ENCODE measurements around the gene MTERF2. TPM values are rescaled to one million over a fixed set of nuclear protein-coding genes. Genes with fewer than 3 reads are reported as not detected.

The MTERF2 gene
- total RNA-seq, 1 donor from 2014 or later, result 2.3 TPM

DNA sequence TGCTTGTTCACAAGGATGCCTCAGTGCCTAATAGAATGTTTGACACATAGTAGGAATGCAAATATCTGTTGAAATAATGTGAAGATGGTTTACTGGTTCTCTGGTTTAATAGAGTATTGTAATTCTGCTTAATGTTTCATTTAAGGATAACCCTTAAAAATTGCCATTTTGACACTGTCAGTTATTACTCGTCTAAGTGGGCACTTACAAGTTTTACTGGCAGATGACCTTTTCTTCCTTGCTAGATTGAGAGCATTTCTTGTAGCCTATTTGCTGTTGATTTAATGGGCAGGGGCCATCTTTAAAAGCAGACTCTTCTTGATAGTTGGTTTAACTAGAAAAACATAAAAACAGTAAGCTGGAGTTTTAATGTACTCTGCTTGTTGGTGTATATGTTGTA is 29.4 kb downstream of the MTERF2 start:
- intact Hi-C loops (cut with micrococcal nuclease), result loop anchor here (2.0 kb wide), 1 partner anchor 29 kb away; the partner anchor contains the start of gene MTERF2
- Mint-ChIP-seq H3K9me3 (no peaks in the 10 kb centered on the region), H3K36me3 (ENCODE audit: low read depth) (peaks cover 9% of the 10 kb centered on the region), H3K27ac (peak overlapping the region; percentile 93), H3K4me1 (ENCODE audit: low read depth) (peaks cover 27% of the 10 kb centered on the region), H3K27me3 (ENCODE audit: low read depth) (peaks cover under 1% of the 10 kb centered on the region), H3K4me3 (ENCODE audit: low read depth) (peak overlapping the region; percentile 93)
- DNase-seq (ENCODE audit: low spot score), result no peak

DNA sequence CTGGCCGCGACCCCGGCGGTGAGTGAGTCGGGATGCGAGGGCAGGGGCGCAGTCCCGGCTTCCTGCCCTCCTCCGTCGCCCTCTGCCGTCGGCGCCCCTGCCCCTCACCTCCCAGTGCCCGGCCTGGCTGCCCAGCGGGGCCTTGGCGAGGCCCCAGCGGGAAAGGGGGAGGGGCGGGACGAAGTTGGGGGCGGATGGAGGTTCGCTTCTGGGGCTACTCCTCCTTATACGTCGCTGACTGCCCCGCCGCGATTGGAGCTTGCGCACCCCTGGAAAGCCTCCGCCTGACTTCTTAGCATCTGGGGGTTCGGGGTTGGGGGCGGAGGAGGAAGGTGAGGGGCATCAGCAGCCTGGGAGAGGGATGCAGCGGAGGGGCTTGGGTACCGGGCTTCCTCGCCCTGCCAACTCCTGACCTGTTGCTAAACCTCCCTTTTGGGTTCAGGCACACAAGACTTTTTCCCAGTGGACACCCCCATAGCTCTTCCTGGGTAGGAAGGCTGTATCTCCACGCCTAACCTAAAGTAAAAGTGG is 30.8 kb downstream of the MTERF2 start:
- intact Hi-C loops (cut with micrococcal nuclease), result loop anchor here (2.0 kb wide), 1 partner anchor 31 kb away; the partner anchor contains the start of gene MTERF2
- Mint-ChIP-seq H3K27ac (peak overlapping the region; percentile 93), H3K4me3 (ENCODE audit: low read depth) (peak overlapping the region; percentile 93), H3K36me3 (ENCODE audit: low read depth) (peaks cover 7% of the 10 kb centered on the region), H3K4me1 (ENCODE audit: low read depth) (peaks cover 25% of the 10 kb centered on the region), H3K27me3 (ENCODE audit: low read depth) (peaks cover 4% of the 10 kb centered on the region), H3K9me3 (no peaks in the 10 kb centered on the region)
- DNase-seq (ENCODE audit: low spot score), result peak; percentile 54

DNA sequence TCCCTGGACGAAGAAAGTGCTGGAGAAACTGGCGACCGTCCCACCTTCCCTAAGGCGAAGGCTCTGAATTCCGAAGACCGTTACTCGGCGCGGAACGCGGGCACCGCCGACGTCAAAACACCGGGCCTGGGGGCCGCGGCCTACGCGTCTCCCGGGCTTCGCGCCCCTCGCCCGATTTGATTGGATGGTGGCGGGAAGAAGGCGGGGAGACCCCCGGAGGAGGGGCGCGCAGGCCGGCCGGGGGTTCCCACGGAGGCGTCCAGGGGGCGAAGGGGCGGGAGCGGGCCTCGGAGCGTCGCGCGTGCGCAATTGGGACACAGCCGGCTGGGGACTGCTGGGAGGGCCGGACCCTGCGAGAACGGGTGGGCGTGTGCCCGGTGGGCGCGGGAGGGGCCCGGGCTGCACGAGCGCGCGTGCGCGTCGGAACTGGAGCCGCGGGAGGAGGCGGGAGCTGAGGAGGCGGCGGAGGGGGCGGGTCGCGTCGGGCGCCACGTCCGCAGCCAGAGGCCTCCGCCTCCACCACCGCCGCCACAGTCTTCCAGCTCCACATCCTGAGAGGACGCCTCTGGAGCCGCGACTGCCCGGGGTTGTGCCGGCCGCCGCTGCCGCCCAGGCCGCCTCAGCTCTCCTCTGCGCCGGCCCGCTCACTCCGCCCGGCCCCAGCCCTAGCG is 31.4 kb downstream of the MTERF2 start, which contains the start of gene TMEM263:
TMEM263 (plus strand) TSS at position 531 of the 671 bp plus-strand sequence. CDS start 11,210 bp downstream, outside the sequence.
- Mint-ChIP-seq H3K4me1 (ENCODE audit: low read depth) (peaks cover 23% of the 10 kb centered on the region), H3K27me3 (ENCODE audit: low read depth) (peaks cover 4% of the 10 kb centered on the region), H3K36me3 (ENCODE audit: low read depth) (peaks cover 7% of the 10 kb centered on the region), H3K9me3 (peaks cover 3% of the 10 kb centered on the region), H3K4me3 (ENCODE audit: low read depth) (peak within 1 kb of the TSS; percentile 93), H3K27ac (peak within 1 kb of the TSS; percentile 93)
- DNase-seq (ENCODE audit: low spot score), result peak; percentile 89
- intact Hi-C loops (cut with micrococcal nuclease), result loop anchor here (1.0 to 2.0 kb wide), 3 partner anchors 31 to 181 kb away; partner anchors contain the start of genes CRY1, MTERF2 and RIC8B

DNA sequence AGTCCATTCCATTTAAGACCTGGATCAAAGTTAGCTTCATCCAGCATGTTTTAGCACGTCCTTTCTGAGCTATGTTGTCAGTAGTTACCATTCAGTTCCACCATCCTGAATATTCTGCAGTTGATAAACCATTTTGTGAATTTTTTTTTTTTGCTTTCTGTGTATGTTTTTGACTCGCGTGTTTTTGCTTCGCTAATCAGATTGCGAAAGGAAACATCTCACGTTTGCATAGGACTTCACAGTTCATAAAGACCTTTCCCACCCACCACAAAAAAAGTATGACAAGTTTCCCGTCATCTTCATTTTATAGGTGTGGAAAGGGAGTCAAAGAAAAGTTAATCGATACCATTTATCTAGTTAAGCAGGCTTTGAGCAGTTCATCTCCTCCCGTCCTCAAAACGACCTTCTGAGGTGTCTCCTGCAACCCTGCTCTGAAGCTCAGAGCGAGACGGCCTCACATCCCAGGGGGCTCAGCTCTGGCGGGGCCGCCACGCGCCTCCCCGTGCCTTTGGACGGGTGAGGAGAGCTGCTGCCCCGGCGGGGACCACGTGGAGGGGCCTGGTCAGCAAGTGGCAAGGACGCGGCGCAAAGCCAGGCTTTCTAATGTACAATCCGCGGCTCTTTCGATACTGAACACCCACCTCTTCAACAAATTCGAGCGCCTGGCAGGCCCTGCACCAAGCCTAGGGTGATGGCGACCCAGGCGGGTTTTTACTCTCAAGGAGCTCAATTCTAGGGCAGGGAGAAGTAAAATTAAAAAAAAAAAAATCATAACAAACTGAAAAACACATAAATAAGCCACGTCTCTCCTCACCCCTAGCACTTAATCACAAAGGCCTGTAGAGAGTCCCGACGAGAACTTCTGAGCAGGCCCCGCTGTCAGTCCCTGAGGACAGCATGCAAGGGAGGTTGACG is 32.2 kb downstream of the MTERF2 start:
- H3K9me3 Mint-ChIP-seq, result peaks cover 11% of the 10 kb centered on the region
- DNase-seq (ENCODE audit: low spot score), result peak; percentile 12
- intact Hi-C loops (cut with micrococcal nuclease), result loop anchor here (1.0 kb wide), 2 partner anchors 139 to 180 kb away; partner anchors contain the start of genes CRY1 and RIC8B
- peak overlapping the region; percentile 90 for H3K27ac Mint-ChIP-seq
- peaks cover 23% of the 10 kb centered on the region for H3K4me1 Mint-ChIP-seq (ENCODE audit: low read depth)
- peaks cover 6% of the 10 kb centered on the region for H3K27me3 Mint-ChIP-seq (ENCODE audit: low read depth)
- H3K36me3 Mint-ChIP-seq (ENCODE audit: low read depth), result peaks cover 7% of the 10 kb centered on the region
- peak overlapping the region; percentile 82 for H3K4me3 Mint-ChIP-seq (ENCODE audit: low read depth)

DNA sequence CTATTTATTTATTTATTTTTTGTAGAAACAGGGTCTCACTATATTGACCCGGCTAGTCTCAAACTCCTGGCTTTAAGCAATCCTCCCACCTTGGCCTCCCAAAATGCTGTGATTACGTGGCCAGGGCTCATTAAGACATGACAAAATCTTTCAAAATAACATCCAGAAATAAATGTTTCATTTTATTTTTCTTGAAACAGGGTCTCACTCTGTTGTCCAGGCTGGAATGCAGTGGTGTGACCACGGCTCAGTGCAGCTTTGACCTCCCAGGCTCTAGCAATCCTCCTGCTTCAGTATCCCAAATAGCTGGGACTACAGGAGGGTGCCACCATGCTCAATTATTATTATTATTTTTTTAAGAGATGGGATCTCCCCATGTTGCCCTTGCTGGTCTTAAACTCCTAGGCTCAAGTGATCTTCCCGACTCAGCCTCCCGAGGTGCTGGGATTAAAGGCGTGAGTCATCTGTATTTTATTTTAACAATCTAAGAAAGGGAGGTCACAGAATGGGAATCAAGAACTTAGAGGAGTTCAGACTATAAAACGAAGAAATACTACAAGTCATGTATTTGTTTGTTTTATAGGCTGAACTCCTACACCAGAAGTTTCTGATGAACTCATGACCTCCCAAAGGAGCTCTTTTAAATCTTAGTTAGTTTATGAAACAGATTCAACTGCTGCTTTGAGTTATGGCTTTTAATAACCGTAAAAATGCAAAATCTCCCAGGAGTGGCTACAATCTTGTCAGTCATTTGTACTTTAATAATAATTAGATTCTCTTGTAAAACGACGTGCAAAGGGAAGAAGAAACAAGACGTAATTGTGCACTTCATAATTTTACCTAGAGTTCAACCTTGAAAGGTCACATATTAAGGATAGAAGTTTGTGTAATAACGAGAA is 33.3 kb downstream of the MTERF2 start:
- Mint-ChIP-seq H3K27me3 (ENCODE audit: low read depth) (peaks cover 6% of the 10 kb centered on the region), H3K27ac (no peak overlapping the region), H3K4me1 (ENCODE audit: low read depth) (peaks cover 20% of the 10 kb centered on the region), H3K4me3 (ENCODE audit: low read depth) (no peak overlapping the region), H3K36me3 (ENCODE audit: low read depth) (peaks cover 6% of the 10 kb centered on the region), H3K9me3 (peaks cover 22% of the 10 kb centered on the region)
- intact Hi-C loops (cut with micrococcal nuclease), result no loop called here
- DNase-seq (ENCODE audit: low spot score), result no peak

DNA sequence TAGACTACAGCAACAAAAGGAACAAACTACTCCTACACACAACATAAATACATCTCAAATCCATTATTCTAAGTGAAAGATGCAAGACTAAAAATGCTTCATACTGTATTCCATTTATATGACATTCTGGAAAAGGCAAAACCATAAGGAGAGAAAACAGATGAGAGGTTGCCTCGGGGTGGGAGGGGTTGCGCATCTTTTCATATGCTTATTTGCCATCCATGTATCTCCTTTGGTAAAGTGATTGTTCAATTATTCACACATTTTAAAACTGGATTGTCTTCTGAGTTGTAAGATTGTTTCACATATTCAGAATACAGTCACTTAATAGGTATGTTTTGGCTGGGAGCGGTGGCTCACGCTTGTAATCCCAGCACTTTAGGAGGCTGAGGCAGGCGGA is 36.4 kb downstream of the MTERF2 start:
- intact Hi-C loops (cut with micrococcal nuclease), result no loop called here

DNA sequence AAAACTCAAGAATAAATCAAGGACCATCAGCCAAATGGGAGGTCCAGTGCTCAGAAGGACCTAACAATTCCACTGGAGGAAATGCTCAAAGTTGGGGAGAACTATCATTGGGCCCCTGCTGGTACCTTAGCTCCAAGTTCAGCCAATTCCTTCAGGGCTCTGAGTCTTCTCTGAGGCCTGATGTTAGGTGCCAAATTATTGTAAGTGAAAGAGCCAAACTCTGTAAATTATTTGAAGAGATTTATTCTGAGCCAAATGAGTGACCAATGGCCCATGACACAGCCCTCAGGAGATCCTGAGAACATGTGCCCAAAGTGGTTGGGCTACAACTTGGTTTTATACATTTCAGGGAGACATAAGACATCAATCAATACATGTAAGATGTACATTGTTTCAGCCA is 39.5 kb downstream of the MTERF2 start:
- no peak for DNase-seq (ENCODE audit: low spot score)
- no peaks in the 10 kb centered on the region for H3K4me1 Mint-ChIP-seq (ENCODE audit: low read depth)
- intact Hi-C loops (cut with micrococcal nuclease), result no loop called here
- H3K27ac Mint-ChIP-seq, result no peak overlapping the region
- peaks cover 6% of the 10 kb centered on the region for H3K27me3 Mint-ChIP-seq (ENCODE audit: low read depth)
- H3K36me3 Mint-ChIP-seq (ENCODE audit: low read depth), result peaks cover 3% of the 10 kb centered on the region
- H3K4me3 Mint-ChIP-seq (ENCODE audit: low read depth), result no peak overlapping the region
- H3K9me3 Mint-ChIP-seq, result peaks cover 38% of the 10 kb centered on the region

More for the DNA sequence above, 36.4 kb downstream of the MTERF2 start:
- Mint-ChIP-seq H3K4me3 (ENCODE audit: low read depth) (no peak overlapping the region), H3K27me3 (ENCODE audit: low read depth) (peaks cover 6% of the 10 kb centered on the region), H3K9me3 (peaks cover 34% of the 10 kb centered on the region), H3K27ac (no peak overlapping the region), H3K4me1 (ENCODE audit: low read depth) (peaks cover 6% of the 10 kb centered on the region), H3K36me3 (ENCODE audit: low read depth) (peaks cover 3% of the 10 kb centered on the region)
- no peak for DNase-seq (ENCODE audit: low spot score)

DNA sequence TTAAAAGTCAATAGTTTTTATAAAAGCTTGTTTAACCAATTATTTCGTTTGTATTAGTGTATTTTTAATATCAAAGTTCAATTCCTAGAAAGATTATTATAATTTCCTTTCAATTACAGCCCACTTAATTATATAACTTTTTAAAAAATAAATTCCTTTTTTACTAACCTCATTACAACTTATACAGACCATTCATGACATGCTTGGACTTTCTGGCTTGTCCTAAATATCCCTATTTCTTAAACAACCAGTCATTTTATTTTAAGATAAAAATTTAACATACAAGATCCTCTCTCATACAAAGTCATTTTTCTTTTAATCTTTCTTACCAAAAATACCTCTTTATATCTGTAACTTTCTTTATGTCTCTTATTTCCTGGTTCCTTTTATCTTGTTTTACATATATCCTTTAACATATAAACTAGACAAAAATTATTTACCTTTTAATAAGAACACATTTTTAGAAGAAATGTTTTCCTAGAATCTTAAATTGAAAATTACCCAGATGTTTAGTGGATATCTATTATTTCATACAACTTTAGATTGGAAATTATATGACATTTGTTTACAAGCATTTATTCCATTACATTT is 41.6 kb downstream of the MTERF2 start:
- H3K4me3 Mint-ChIP-seq (ENCODE audit: low read depth), result no peak overlapping the region
- peaks cover 3% of the 10 kb centered on the region for H3K36me3 Mint-ChIP-seq (ENCODE audit: low read depth)
- no peak overlapping the region for H3K27ac Mint-ChIP-seq
- peaks cover 34% of the 10 kb centered on the region for H3K9me3 Mint-ChIP-seq
- peaks cover 12% of the 10 kb centered on the region for H3K27me3 Mint-ChIP-seq (ENCODE audit: low read depth)
- intact Hi-C loops (cut with micrococcal nuclease), result no loop called here
- no peaks in the 10 kb centered on the region for H3K4me1 Mint-ChIP-seq (ENCODE audit: low read depth)
- DNase-seq (ENCODE audit: low spot score), result no peak

DNA sequence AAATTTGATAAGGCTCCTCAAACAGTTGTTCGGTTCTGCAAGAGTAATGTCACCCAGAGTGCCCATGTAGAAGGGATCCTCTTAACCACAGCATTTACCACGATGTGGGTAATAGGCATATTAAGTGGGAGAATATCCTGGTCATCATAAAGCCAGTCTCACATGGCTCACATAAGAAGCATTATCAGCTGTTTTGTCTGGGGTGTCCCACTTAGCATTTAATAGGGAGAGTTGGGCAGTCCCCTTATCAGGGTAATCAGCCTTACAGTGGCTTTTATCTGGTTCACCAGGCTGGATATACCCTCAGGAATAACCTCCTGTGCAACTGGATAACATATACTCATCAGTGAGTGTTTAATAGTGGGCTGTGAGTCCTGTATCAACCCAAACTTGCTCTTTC is 44.2 kb downstream of the MTERF2 start:
- Mint-ChIP-seq H3K27me3 (ENCODE audit: low read depth) (peaks cover 13% of the 10 kb centered on the region), H3K4me3 (ENCODE audit: low read depth) (no peak overlapping the region), H3K9me3 (peaks cover 11% of the 10 kb centered on the region), H3K27ac (no peak overlapping the region), H3K36me3 (ENCODE audit: low read depth) (no peaks in the 10 kb centered on the region), H3K4me1 (ENCODE audit: low read depth) (no peaks in the 10 kb centered on the region)
- no peak for DNase-seq (ENCODE audit: low spot score)
- intact Hi-C loops (cut with micrococcal nuclease), result no loop called here

DNA sequence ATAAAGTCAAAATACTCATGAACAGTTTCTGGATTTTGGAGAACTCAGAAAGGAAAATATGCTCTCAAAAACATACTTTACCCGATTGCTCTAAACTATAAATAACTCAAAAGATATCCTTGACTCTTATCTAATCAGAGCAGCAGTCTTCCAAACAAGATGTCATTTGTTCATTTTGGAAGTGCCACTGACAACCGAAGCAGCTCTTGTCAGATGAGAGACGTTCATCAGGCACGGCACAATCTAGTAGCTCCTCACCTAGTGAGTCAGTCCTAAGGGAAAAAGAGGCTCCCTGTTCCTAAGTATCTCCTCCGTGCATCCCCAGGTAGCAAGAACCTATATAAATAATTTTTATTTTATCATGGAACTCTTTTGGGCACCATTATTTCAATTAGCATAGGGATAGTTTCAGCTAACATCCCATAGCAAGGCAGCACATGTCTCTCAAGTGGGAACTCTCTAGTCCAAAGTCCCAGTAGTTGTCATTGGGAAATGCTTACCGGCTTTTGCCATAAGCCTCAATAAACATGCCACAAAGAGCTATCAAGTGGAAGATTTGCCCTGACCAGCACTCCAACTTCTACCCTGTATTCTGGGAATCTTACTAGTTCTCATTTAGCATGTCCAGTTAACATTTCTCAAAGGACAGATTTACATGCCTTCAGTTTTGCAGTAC is 45.3 kb downstream of the MTERF2 start:
- H3K4me1 Mint-ChIP-seq (ENCODE audit: low read depth), result no peaks in the 10 kb centered on the region
- no peak overlapping the region for H3K4me3 Mint-ChIP-seq (ENCODE audit: low read depth)
- H3K9me3 Mint-ChIP-seq, result peaks cover 8% of the 10 kb centered on the region
- no peaks in the 10 kb centered on the region for H3K36me3 Mint-ChIP-seq (ENCODE audit: low read depth)
- DNase-seq (ENCODE audit: low spot score), result no peak
- peaks cover 13% of the 10 kb centered on the region for H3K27me3 Mint-ChIP-seq (ENCODE audit: low read depth)
- intact Hi-C loops (cut with micrococcal nuclease), result no loop called here
- no peak overlapping the region for H3K27ac Mint-ChIP-seq

DNA sequence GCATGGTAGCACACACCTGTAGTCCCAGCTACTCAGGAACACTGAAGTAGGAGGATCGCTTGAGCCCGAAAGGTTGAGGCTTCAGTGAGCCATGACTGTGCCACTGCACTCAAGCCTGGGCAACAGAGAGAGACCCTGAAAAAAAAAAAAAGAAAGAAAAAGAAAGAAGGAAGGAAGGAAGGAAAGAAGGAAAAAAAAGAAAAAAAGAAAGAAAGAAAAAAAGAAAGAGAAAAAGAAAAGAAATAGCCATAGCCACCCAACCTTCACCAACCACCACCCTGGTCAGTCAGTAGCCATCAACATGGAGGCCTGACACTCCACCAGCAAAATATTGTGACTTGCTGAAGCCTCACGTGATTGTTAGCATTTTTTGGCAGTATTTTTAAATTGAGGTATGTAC is 52.7 kb downstream of the MTERF2 start:
- no peaks in the 10 kb centered on the region for H3K9me3 Mint-ChIP-seq
- DNase-seq (ENCODE audit: low spot score), result no peak
- H3K4me3 Mint-ChIP-seq (ENCODE audit: low read depth), result no peak overlapping the region
- intact Hi-C loops (cut with micrococcal nuclease), result no loop called here
- H3K27me3 Mint-ChIP-seq (ENCODE audit: low read depth), result peaks cover 23% of the 10 kb centered on the region
- no peaks in the 10 kb centered on the region for H3K4me1 Mint-ChIP-seq (ENCODE audit: low read depth)
- H3K27ac Mint-ChIP-seq, result no peak overlapping the region
- H3K36me3 Mint-ChIP-seq (ENCODE audit: low read depth), result no peaks in the 10 kb centered on the region
